Activated CD4-positive, alpha-beta T cell treated with anti-CD3 and anti-CD28 coated beads for 36 hours (primary cell): Measurements from ENCODE around the gene HORMAD2. TPM values are rescaled to one million over a fixed set of nuclear protein-coding genes. Genes with fewer than 3 reads are reported as not detected.

Experiments used
- ATAC-seq: fragments of 200-7000 bp; cut with Tn5 transposase; one replicate; pipeline ENCODE4 v1.10.0; 2021; ENCODE audit warnings: mild to moderate bottlenecking, moderate library complexity
- CTCF ChIA-PET: fragments of 350-600 bp; sonication (Branson Sonifier 250); formaldehyde crosslinking; loops from one replicate; lab custom pipeline; 2021; ENCODE audit warnings: antibody characterized with exemption; lab: Charles Lee
- POLR2A ChIA-PET: fragments of 350-600 bp; sonication (Branson Sonifier 250); formaldehyde crosslinking; loops from one replicate; lab custom pipeline; 2021; ENCODE audit warnings: antibody characterized with exemption, inconsistent platforms; lab: Charles Lee
- DNase-seq: peaks from one replicate; pipeline ENCODE4 v3.0.0-alpha.2; 2020
- H3K27ac Mint-ChIP-seq: one replicate; pipeline ENCODE4 v1.8.0; 2021; ENCODE audit warnings: mixed read lengths
- H3K27me3 Mint-ChIP-seq: one replicate; pipeline ENCODE4 v1.8.0; 2021; ENCODE audit warnings: mixed read lengths
- H3K36me3 Mint-ChIP-seq: one replicate; pipeline ENCODE4 v1.8.0; 2021; ENCODE audit warnings: low read depth, mixed read lengths
- H3K4me1 Mint-ChIP-seq: one replicate; pipeline ENCODE4 v1.8.0; 2021; ENCODE audit warnings: mixed read lengths
- H3K4me3 Mint-ChIP-seq: one replicate; pipeline ENCODE4 v1.8.0; 2021; ENCODE audit warnings: mild to moderate bottlenecking, moderate library complexity, mixed read lengths
- H3K9me3 Mint-ChIP-seq: one replicate; pipeline ENCODE4 v1.8.0; 2021; ENCODE audit warnings: low read depth, mixed read lengths
- intact Hi-C, 2 experiments: fragments of 100-400 bp; cut with DNase I in 1 of 2; cut with micrococcal nuclease in 1 of 2; formaldehyde crosslinking; loops; one replicate each; pipeline versions ENCODE4 v1.14.2 to v1.15.1; 2022 to 2024; cut with DNase I, micrococcal nuclease
- total RNA-seq, 2 experiments: library from RNA; stranded (reverse); gene quantifications; one replicate each; pipeline ENCODE4 v1.2.3, GENCODE V29; 2021

HORMAD2 gene
- total RNA-seq, 2 experiments from 2014 or later: not detected

GRCh38 chr22:30129636-30130035 is 49.4 kb downstream of the HORMAD2 start:
- CTCF ChIA-PET: no interaction called here
- Mint-ChIP-seq H3K27me3 (no peaks in the 10 kb centered on the region), H3K4me1 (peaks cover 11% of the 10 kb centered on the region), H3K9me3 (no peaks in the 10 kb centered on the region), H3K36me3 (no peaks in the 10 kb centered on the region), H3K27ac (no peak overlapping the region), H3K4me3 (no peak overlapping the region)
- intact Hi-C loops: loop anchor here in 1 of 2 experiments (5.0 kb wide), 1 partner anchor 38 kb away; no protein-coding TSS in a partner anchor
- ATAC-seq (no peak), DNase-seq (no peak)
- POLR2A ChIA-PET: no interaction called here

GRCh38 chr22:30132290-30132996 is 52.2 kb downstream of the HORMAD2 start:
- peak; percentile 86 for ATAC-seq

GRCh38 chr22:30140414-30140813 is 60.1 kb downstream of the HORMAD2 start:
- CTCF ChIA-PET: no interaction called here

More at GRCh38 chr22:30132290-30132996, 52.2 kb downstream of the HORMAD2 start:
- DNase-seq: no peak
- Mint-ChIP-seq H3K4me1 (peaks cover 8% of the 10 kb centered on the region), H3K4me3 (no peak overlapping the region), H3K36me3 (no peaks in the 10 kb centered on the region), H3K27me3 (no peaks in the 10 kb centered on the region), H3K9me3 (no peaks in the 10 kb centered on the region), H3K27ac (peak overlapping the region; percentile 24)
- POLR2A ChIA-PET: no interaction called here
- CTCF ChIA-PET: interaction anchor here (1.0 kb wide), 2 partner anchors 17 to 24 kb away, joined by 3 to 4 read pairs; no protein-coding TSS in a partner anchor
- intact Hi-C loops: loop anchor here (2.0 to 5.0 kb wide), 2 partner anchors 26 to 35 kb away; no protein-coding TSS in a partner anchor

GRCh38 chr22:30143265-30143664 is 63.0 kb downstream of the HORMAD2 start:
- POLR2A ChIA-PET: interaction anchor here (0.6 kb wide), 1 partner anchor 105 kb away, joined by 4 read pairs; no protein-coding TSS in a partner anchor
- peaks cover 5% of the 10 kb centered on the region for H3K36me3 Mint-ChIP-seq
- no peak overlapping the region for H3K27ac Mint-ChIP-seq
- peaks cover 11% of the 10 kb centered on the region for H3K9me3 Mint-ChIP-seq
- intact Hi-C loops: no loop called here
- H3K27me3 Mint-ChIP-seq: peaks cover 2% of the 10 kb centered on the region
- H3K4me3 Mint-ChIP-seq: no peak overlapping the region
- CTCF ChIA-PET: no interaction called here
- DNase-seq: no peak
- ATAC-seq: no peak
- H3K4me1 Mint-ChIP-seq: no peaks in the 10 kb centered on the region

More at GRCh38 chr22:30140414-30140813, 60.1 kb downstream of the HORMAD2 start:
- Mint-ChIP-seq H3K27ac (no peak overlapping the region), H3K4me1 (no peaks in the 10 kb centered on the region), H3K27me3 (peaks cover 2% of the 10 kb centered on the region), H3K36me3 (peaks cover 5% of the 10 kb centered on the region), H3K4me3 (no peak overlapping the region), H3K9me3 (peaks cover 11% of the 10 kb centered on the region)
- DNase-seq (no peak), ATAC-seq (no peak)
- intact Hi-C loops: no loop called here
- POLR2A ChIA-PET: no interaction called here

DNA sequence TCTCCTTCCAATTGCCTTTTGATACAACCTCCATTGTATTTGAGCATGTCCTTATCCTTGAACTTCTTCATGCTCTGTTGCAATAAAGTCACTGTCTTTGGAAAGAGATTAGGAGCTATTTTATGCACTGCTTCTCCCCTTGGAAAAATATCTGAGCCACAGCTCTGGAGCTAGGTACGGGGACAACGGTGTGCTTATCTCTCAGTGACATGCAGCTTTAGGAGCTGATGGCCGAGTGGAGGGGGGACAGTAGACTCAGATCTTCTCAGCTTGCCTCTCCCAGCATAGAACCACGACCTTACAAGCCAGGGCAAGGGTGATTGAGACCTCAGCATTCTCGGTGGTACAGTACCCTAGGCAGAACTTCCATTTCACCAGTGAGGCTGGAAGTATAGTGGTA is 64.1 kb downstream of the HORMAD2 start:
- DNase-seq: no peak
- peaks cover 11% of the 10 kb centered on the region for H3K9me3 Mint-ChIP-seq
- H3K27me3 Mint-ChIP-seq: peaks cover 2% of the 10 kb centered on the region
- intact Hi-C loops: no loop called here
- H3K36me3 Mint-ChIP-seq: peaks cover 5% of the 10 kb centered on the region
- H3K4me1 Mint-ChIP-seq: no peaks in the 10 kb centered on the region
- no peak overlapping the region for H3K4me3 Mint-ChIP-seq
- no peak for ATAC-seq
- no peak overlapping the region for H3K27ac Mint-ChIP-seq
- CTCF ChIA-PET: interaction anchor here (0.6 to 1.5 kb wide), 4 partner anchors 9 to 150 kb away, joined by 3 to 6 read pairs (median 4); no protein-coding TSS in a partner anchor
- POLR2A ChIA-PET: no interaction called here

DNA sequence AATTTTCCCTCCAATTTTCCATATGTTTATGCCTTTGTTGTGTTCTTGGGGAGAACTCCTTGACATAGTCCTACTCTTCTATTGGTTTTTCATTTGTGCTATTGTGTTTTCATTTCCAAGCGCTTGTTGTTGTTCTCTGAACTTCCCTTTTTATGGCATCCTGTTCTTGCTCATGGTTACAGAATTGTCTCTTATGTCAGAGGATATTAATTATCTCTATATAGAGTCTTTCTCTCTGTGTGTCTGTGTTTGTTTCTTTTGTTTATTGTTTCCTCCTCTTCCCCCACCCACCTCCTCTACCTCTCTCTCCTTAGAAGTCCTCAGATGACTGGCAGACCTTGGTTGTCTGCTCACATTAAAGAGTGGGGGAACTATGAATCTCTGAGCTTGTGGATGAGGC is 69.9 kb downstream of the HORMAD2 start:
- Mint-ChIP-seq H3K4me1 (no peaks in the 10 kb centered on the region), H3K36me3 (no peaks in the 10 kb centered on the region), H3K9me3 (peaks cover 2% of the 10 kb centered on the region), H3K27ac (no peak overlapping the region), H3K27me3 (no peaks in the 10 kb centered on the region), H3K4me3 (no peak overlapping the region)
- POLR2A ChIA-PET: no interaction called here
- no peak for ATAC-seq
- intact Hi-C loops: no loop called here
- no peak for DNase-seq
- CTCF ChIA-PET: no interaction called here

DNA sequence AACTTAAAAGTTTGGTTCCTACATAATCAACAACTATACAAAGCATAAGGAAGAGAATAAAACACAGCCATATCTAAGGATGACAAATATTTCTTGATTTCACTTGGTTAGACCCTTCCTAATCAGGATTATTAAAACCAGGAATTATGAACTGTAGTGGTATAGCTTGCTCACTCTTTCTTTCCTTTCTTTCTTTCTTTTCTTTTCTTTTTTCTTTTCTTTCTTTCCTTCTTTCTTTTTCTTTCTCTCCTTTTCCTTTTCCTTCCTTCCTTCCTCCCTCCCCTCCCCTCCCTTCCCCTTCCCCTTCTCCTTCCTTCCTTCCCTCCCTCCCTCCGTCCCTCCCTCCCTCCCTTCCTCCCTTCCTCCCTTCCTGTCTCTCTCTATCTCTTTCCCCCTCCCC is 78.0 kb downstream of the HORMAD2 start:
- CTCF ChIA-PET: interaction anchor here (0.7 to 2.6 kb wide), 7 partner anchors 9 to 130 kb away, joined by 3 to 17 read pairs (median 3); no protein-coding TSS in a partner anchor
- Mint-ChIP-seq H3K36me3 (no peaks in the 10 kb centered on the region), H3K27me3 (peaks cover 4% of the 10 kb centered on the region), H3K9me3 (no peaks in the 10 kb centered on the region), H3K27ac (peak overlapping the region; percentile 81), H3K4me1 (peaks cover 46% of the 10 kb centered on the region), H3K4me3 (no peak overlapping the region)
- ATAC-seq (no peak), DNase-seq (no peak)
- intact Hi-C loops: loop anchor here (2.0 kb wide), 3 partner anchors 21 to 89 kb away; partner anchors contain the start of gene LIF (in 1 of the 2)
- POLR2A ChIA-PET: interaction anchor here (1.2 kb wide), 1 partner anchor 27 kb away, joined by 5 read pairs; no protein-coding TSS in a partner anchor

- Mint-ChIP-seq H3K36me3 (no peaks in the 10 kb centered on the region), H3K27me3 (peaks cover 4% of the 10 kb centered on the region), H3K4me3 (peak overlapping the region; percentile 48), H3K27ac (peak overlapping the region; percentile 81), H3K9me3 (no peaks in the 10 kb centered on the region), H3K4me1 (peaks cover 48% of the 10 kb centered on the region)
- DNase-seq: peak; percentile 40
- CTCF ChIA-PET: interaction anchor here (0.7 to 2.6 kb wide), 8 partner anchors 10 to 129 kb away, joined by 3 to 17 read pairs (median 3); no protein-coding TSS in a partner anchor
- POLR2A ChIA-PET: interaction anchor here (0.6 to 1.2 kb wide), 2 partner anchors 27 to 39 kb away, joined by 3 to 5 read pairs; no protein-coding TSS in a partner anchor
- intact Hi-C loops: loop anchor here (1.0 to 2.0 kb wide), 4 partner anchors 8 to 88 kb away; partner anchors contain the start of gene LIF (in 1 of the 2)
- ATAC-seq: peak; percentile 70
Observed at GRCh38 chr22:30158744-30159500, 78.7 kb downstream of the HORMAD2 start.

GRCh38 chr22:30159561-30160353 is 79.5 kb downstream of the HORMAD2 start:
- Mint-ChIP-seq H3K27ac (peak overlapping the region; percentile 81), H3K27me3 (peaks cover 4% of the 10 kb centered on the region), H3K9me3 (no peaks in the 10 kb centered on the region), H3K4me3 (no peak overlapping the region), H3K4me1 (peaks cover 48% of the 10 kb centered on the region), H3K36me3 (no peaks in the 10 kb centered on the region)
- intact Hi-C loops: loop anchor here (1.0 to 5.0 kb wide), 5 partner anchors 8 to 87 kb away; partner anchors contain the start of gene LIF (in 1 of the 2)
- ATAC-seq (peak; percentile 39), DNase-seq (peak; percentile 18)
- POLR2A ChIA-PET: interaction anchor here (0.7 kb wide), 1 partner anchor 8 kb away, joined by 3 read pairs; no protein-coding TSS in a partner anchor
- CTCF ChIA-PET: interaction anchor here (0.7 to 2.6 kb wide), 5 partner anchors 15 to 129 kb away, joined by 3 to 17 read pairs (median 3); no protein-coding TSS in a partner anchor

- Mint-ChIP-seq H3K27ac (peak overlapping the region; percentile 82), H3K4me3 (no peak overlapping the region), H3K4me1 (peaks cover 43% of the 10 kb centered on the region), H3K27me3 (no peaks in the 10 kb centered on the region), H3K9me3 (no peaks in the 10 kb centered on the region), H3K36me3 (no peaks in the 10 kb centered on the region)
- intact Hi-C loops: loop anchor here in 1 of 2 experiments (5.0 kb wide), 1 partner anchor 36 kb away; no protein-coding TSS in a partner anchor
- no peak for DNase-seq
- POLR2A ChIA-PET: no interaction called here
- ATAC-seq: peak; percentile 50
- CTCF ChIA-PET: interaction anchor here (0.6 to 0.7 kb wide), 2 partner anchors 12 to 59 kb away, joined by 3 read pairs; no protein-coding TSS in a partner anchor
Observed at GRCh38 chr22:30161051-30161469, 80.8 kb downstream of the HORMAD2 start.
